Measurements from ENCODE around the gene IGFLR1.

GRCh38 chr19:35779033-35779432 lies 36.8 kb upstream of the IGFLR1 start:
- TF ChIP-seq ZNF431 (CRISPR knock-in tag; IDR thresholded peaks at IDR 0.05), result no peak
- TF ChIP-seq ZNF655 (CRISPR knock-in tag; IDR thresholded peaks at IDR 0.05), result no peak
- no peak for TF ChIP-seq EHMT2 (IDR thresholded peaks at IDR 0.05)
- TF ChIP-seq E2F1 (CRISPR knock-in tag; IDR thresholded peaks at IDR 0.05), result no peak
- no peak for TF ChIP-seq CC2D1A (IDR thresholded peaks at IDR 0.05)
- no peak for TF ChIP-seq SAFB2 (IDR thresholded peaks at IDR 0.05; ENCODE audit: borderline replicate concordance, low read depth, low read length, severe bottlenecking)
- no peak for TF ChIP-seq NRF1 (conservative IDR thresholded peaks at IDR 0.05 in 1 of 2, IDR thresholded peaks at IDR 0.05 in 1 of 2)
- TF ChIP-seq RFX5 (IDR thresholded peaks at IDR 0.05; ENCODE audit: low read depth, low read length), result no peak
